Cardiac muscle cell (in vitro differentiated cells and primary cell): ENCODE results near the gene HOXB4. TPM values are rescaled to one million over a fixed set of nuclear protein-coding genes. Genes with fewer than 3 reads are reported as not detected.

Source experiments
- DNase-seq, 2 donors: peaks; one replicate each; pipeline versions ENCODE4 v3.0.0 to v3.0.0-alpha.2; 2010 to 2017; ENCODE audit warnings: low read depth in 1 of 2, low spot score in 1 of 2
- H3K27ac ChIP-seq: fragments of 200-600 bp; sonication (generic); 2 replicates; pipeline ENCODE4 v1.5.1; 2016
- H3K27me3 ChIP-seq: fragments of 200-600 bp; sonication (generic); 2 replicates; pipeline ENCODE4 v1.6.0; 2016; ENCODE audit warnings: control low read depth
- H3K36me3 ChIP-seq: fragments of 200-600 bp; sonication (generic); 2 replicates; pipeline ENCODE4 v1.5.1; 2016; ENCODE audit warnings: control low read depth
- H3K4me1 ChIP-seq: fragments of 200-600 bp; sonication (generic); 2 replicates; pipeline ENCODE4 v1.8.1; 2017; ENCODE audit warnings: low read depth, mild to moderate bottlenecking, mixed run types
- H3K4me3 ChIP-seq: fragments of 200-600 bp; sonication (generic); 2 replicates; pipeline ENCODE4 v1.5.1; 2016; ENCODE audit warnings: mild to moderate bottlenecking
- H3K9me3 ChIP-seq: fragments of 200-600 bp; sonication (generic); 2 replicates; pipeline ENCODE4 v1.5.1; 2017; ENCODE audit warnings: low read depth, mild to moderate bottlenecking, control low read depth
- polyA plus RNA-seq: library from polyadenylated mRNA; unstranded; fragments of >200 nt; fragmentation: Nextera tagmentation; extraction: Ambion mirVana; gene quantifications from 2 replicates; pipeline ENCODE4 v1.2.1, GENCODE V29; 2016
- total RNA-seq: library from RNA; depleted of rRNA; stranded (reverse); fragments of >200 nt; gene quantifications from 2 replicates; pipeline ENCODE4 v1.2.3, GENCODE V29; 2016
- TF ChIP-seq, protein P1 (sequence below): IDR thresholded peaks from 2 replicates; pipeline ENCODE4 v1.5.1; 2012; ENCODE audit warnings: low read depth, mild to moderate bottlenecking, low read length

The HOXB4 gene
- total and polyA plus RNA-seq, 2 experiments from 2014 or later = 5.4 to 12.5 TPM

DNA sequence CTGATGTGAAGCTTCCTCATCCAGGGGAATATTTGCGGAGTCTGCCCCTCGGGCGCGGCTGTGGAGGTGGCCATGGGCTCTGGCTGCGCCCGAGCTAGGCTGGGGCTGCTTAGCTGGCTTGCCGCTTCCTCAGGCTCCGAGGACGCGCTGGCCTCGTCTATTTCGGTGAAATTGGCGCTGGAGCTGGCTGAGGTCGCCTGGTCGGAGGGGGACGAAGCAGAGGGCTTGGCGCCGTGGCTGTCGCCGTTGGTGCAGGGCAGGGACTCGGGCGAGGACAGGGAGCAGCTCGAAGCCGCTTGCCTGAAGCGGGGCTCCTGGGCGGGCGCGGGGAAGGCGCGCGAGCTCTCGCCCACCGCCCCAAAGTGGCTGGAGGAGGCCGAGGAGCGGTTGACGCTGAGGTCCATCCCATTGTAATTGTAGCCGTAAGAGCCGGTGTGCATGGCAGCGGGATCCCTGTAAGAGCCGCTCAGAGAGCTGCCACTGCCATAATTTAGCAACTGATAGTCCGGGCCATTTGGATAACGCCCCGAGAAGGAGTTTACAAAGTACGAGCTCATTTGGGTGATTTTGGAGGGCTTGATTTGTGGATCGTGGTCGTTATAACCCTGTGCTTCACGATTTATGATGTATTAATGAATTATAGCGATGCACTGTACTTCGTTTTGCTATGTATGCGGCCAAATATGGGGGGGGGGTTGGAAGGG lies 15.1 kb upstream of the HOXB4 start, which contains the start of gene HOXB5:
HOXB5 (minus strand) TSS at position 654 of the 704 bp plus-strand sequence; CDS start at position 557, 97 bp downstream.
- DNase-seq = peak in 1 of 2 donors; percentile 58
- TF ChIP-seq, protein P1, sequence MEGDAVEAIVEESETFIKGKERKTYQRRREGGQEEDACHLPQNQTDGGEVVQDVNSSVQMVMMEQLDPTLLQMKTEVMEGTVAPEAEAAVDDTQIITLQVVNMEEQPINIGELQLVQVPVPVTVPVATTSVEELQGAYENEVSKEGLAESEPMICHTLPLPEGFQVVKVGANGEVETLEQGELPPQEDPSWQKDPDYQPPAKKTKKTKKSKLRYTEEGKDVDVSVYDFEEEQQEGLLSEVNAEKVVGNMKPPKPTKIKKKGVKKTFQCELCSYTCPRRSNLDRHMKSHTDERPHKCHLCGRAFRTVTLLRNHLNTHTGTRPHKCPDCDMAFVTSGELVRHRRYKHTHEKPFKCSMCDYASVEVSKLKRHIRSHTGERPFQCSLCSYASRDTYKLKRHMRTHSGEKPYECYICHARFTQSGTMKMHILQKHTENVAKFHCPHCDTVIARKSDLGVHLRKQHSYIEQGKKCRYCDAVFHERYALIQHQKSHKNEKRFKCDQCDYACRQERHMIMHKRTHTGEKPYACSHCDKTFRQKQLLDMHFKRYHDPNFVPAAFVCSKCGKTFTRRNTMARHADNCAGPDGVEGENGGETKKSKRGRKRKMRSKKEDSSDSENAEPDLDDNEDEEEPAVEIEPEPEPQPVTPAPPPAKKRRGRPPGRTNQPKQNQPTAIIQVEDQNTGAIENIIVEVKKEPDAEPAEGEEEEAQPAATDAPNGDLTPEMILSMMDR = no peak
- no peaks in the 10 kb centered on the region for H3K4me1 ChIP-seq
- no peaks in the 10 kb centered on the region for H3K36me3 ChIP-seq
- peak within 1 kb of the TSS; percentile 26 for H3K4me3 ChIP-seq
- H3K27me3 ChIP-seq = peaks cover 100% of the 10 kb centered on the region
- no peak within 1 kb of the TSS for H3K27ac ChIP-seq
- H3K9me3 ChIP-seq = no peaks in the 10 kb centered on the region

DNA sequence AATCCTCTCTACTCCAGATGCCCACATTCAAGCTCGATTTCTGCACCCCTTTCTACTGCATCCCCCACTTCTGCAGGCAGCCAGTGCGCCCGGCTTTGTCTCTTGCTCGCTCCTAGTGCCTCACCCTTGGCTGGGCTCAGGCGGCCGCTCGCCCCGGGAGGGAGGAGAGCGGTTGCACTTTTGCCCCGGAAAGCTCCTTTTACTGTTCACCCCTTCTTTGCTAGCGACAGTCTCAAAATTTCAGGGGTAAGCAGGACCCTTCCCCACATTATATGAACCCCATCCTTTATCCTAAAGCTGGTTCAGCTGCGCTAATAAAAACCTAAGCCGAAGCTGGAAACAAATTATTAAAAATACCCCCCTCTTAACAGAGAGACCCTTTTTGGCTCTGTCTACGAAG lies 14.4 kb upstream of the HOXB4 start:
- no peak for DNase-seq
- Histone ChIP-seq H3K27me3 (peaks cover 100% of the 10 kb centered on the region), H3K27ac (no peak overlapping the region), H3K4me3 (peak overlapping the region; percentile 26), H3K4me1 (no peaks in the 10 kb centered on the region), H3K36me3 (no peaks in the 10 kb centered on the region), H3K9me3 (no peaks in the 10 kb centered on the region)
- TF ChIP-seq, protein P1 = no peak

DNA sequence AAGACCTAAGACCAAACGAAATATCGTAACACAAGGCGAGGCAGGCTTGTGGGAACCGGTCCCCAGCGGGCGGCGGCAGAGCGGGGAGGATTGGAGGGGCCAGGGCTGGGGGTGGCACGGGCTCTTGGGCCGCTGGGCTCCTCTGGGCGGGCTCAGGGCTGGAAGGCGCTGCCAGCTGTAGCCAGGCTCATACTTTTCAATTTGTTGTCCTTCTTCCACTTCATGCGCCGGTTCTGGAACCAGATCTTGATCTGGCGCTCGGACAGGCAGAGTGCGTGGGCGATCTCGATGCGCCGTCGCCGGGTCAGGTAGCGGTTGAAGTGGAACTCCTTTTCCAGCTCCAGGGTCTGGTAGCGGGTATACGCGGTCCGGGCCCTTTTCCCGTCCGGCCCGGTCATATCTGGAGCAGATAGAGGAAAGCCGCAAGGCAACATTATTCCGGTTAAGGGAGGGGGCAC lies 13.9 kb upstream of the HOXB4 start:
- H3K27me3 ChIP-seq = peaks cover 100% of the 10 kb centered on the region
- H3K27ac ChIP-seq = no peak overlapping the region
- no peaks in the 10 kb centered on the region for H3K9me3 ChIP-seq
- DNase-seq = no peak
- no peaks in the 10 kb centered on the region for H3K36me3 ChIP-seq
- H3K4me1 ChIP-seq = no peaks in the 10 kb centered on the region
- no peak overlapping the region for H3K4me3 ChIP-seq
- TF ChIP-seq, protein P1 = no peak

DNA sequence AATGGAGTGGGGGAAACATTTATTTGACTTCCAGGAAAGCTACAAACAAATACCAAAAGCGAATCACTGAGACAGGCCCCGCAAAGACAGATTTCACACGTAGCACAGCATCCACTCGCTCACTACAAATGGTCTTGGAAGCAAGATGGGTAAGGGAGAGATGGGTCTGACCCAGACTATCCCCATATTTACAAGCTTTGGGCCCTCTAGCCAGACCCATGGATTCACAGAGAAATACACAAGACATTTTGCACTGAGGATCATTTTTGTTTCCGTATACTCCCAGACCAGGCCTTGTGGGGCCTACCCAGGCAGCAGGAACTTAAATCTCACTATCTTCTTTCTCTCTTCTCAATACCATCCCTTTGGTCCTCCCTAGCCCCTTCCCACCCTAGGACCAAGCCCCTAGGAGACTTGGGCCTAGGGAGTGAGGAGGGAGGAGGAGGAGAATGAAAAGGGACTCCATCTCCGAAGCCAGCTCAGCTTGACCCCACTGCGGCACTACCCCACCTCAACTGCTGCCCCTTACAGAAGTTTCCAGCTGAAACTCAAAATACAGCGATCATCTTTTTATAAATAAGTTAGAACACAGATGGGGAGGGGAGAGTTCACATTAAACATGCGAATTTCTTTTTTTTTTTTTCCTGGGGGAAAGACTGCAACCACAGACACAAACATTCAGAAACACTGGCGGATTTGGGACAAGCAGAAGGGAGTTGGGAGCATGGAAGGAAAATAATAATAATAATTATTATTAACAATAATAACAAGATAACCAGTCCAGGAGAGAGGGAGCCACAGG lies 13.3 kb upstream of the HOXB4 start:
- no peaks in the 10 kb centered on the region for H3K36me3 ChIP-seq
- H3K27ac ChIP-seq = no peak overlapping the region
- peaks cover 100% of the 10 kb centered on the region for H3K27me3 ChIP-seq
- TF ChIP-seq, protein P1 = no peak
- H3K4me1 ChIP-seq = no peaks in the 10 kb centered on the region
- no peak for DNase-seq
- H3K9me3 ChIP-seq = no peaks in the 10 kb centered on the region
- H3K4me3 ChIP-seq = no peak overlapping the region

DNA sequence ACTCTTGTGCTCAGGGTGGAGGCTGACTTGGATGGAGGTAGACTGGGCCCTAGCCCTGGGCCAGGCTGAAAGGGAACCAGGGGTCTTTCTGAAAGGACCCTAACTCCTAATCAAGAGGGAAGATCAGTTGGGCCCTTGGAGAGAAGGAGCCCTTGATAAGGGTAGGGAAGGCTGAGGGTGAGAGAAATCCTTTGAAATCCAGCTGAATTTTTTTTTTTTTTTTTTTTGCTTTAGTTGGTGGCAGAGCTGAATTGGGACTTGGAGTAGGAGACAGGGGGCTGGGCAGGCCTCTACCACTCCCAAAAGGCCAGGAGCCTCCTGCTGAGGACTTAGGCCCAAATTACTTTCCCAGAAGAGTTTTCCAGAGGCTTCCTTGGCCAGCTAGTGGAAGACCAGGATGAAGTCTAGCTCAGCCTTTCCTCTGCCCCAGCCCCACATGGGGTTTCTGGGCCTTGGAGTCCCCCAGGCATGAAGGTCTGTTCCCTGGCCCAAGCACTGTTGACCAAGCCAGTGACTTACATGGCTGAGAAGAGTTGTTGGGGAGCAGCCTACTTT lies 12.5 kb upstream of the HOXB4 start:
- Histone ChIP-seq H3K36me3 (no peaks in the 10 kb centered on the region), H3K4me1 (peaks cover 3% of the 10 kb centered on the region), H3K9me3 (no peaks in the 10 kb centered on the region), H3K27me3 (peaks cover 100% of the 10 kb centered on the region), H3K4me3 (no peak overlapping the region), H3K27ac (no peak overlapping the region)
- TF ChIP-seq, protein P1 = no peak
- no peak for DNase-seq
